RWPE2 (cell line): Measurements from ENCODE around the gene FHIP2A.

Experiments
- ATAC-seq: fragments of 200-7000 bp; cut with Tn5 transposase; 3 replicates; pipeline ENCODE4 v1.9.1; 2021; ENCODE audit warnings: low read depth
- DNase-seq: peaks from one replicate; pipeline ENCODE4 v3.0.0-alpha.2; 2020; ENCODE audit warnings: low spot score
- H3K27ac ChIP-seq: fragments of 450-650 bp; 2 replicates; pipeline ENCODE4 v1.5.1; 2017; ENCODE audit warnings: mild to moderate bottlenecking; ENCODE audit not compliant: poor library complexity, severe bottlenecking
- H3K27me3 ChIP-seq: fragments of 250-450 bp; sonication (Bioruptor Pico); 2 replicates; pipeline ENCODE4 v1.5.1; 2021; ENCODE audit warnings: mild to moderate bottlenecking, moderate library complexity; ENCODE audit not compliant: insufficient read depth, poor library complexity, severe bottlenecking
- H3K36me3 ChIP-seq: fragments of 250-450 bp; sonication (Bioruptor Pico); 2 replicates; pipeline ENCODE4 v1.5.1; 2020; ENCODE audit warnings: low read depth, mild to moderate bottlenecking, moderate library complexity
- H3K4me1 ChIP-seq: fragments of 250-450 bp; sonication (Bioruptor Pico); 2 replicates; pipeline ENCODE4 v1.5.1; 2021; ENCODE audit warnings: mild to moderate bottlenecking, moderate library complexity; ENCODE audit not compliant: insufficient read depth, poor library complexity, severe bottlenecking
- H3K4me3 ChIP-seq: fragments of 250-450 bp; sonication (Bioruptor Pico); 2 replicates; pipeline ENCODE4 v1.5.1; 2021; ENCODE audit warnings: mild to moderate bottlenecking, moderate library complexity; ENCODE audit not compliant: severe bottlenecking
- H3K9me3 ChIP-seq: fragments of 250-450 bp; sonication (Bioruptor Pico); 2 replicates; pipeline ENCODE4 v1.5.1; 2021; ENCODE audit warnings: mild to moderate bottlenecking, moderate library complexity; ENCODE audit not compliant: severe bottlenecking
- TF ChIP-seq, protein P1 (sequence below): fragments of 450-650 bp; IDR thresholded peaks from one replicate; pipeline ENCODE4 v1.5.1; 2017; ENCODE audit warnings: mild to moderate bottlenecking, moderate library complexity; ENCODE audit not compliant: poor library complexity, severe bottlenecking

FHIP2A gene

DNA sequence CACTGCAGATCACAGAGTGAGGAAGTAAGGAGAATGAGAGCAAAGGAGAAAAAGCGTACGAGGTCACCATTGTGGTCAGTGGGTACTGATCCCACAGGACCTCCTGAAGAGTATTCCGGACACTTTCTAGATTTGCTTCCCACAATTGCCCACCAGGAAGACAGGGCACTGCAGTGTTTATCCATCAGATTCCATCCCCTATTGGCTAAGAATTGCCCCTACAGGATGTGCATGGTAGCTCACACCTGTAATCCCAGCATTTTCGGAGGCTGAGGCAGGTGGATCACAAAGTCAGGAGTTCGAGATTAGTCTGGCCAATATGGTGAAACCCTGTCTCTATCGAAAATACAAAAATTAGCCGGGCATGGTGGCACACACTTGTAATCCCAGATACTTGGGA, 5.3 kb upstream of the FHIP2A start:
- Histone ChIP-seq H3K9me3 (peaks cover 6% of the 10 kb centered on the region), H3K36me3 (no peaks in the 10 kb centered on the region), H3K4me3 (no peak overlapping the region), H3K27ac (no peak overlapping the region), H3K4me1 (no peaks in the 10 kb centered on the region), H3K27me3 (no peaks in the 10 kb centered on the region)
- DNase-seq (no peak), ATAC-seq (no peak)
- TF ChIP-seq, protein P1, sequence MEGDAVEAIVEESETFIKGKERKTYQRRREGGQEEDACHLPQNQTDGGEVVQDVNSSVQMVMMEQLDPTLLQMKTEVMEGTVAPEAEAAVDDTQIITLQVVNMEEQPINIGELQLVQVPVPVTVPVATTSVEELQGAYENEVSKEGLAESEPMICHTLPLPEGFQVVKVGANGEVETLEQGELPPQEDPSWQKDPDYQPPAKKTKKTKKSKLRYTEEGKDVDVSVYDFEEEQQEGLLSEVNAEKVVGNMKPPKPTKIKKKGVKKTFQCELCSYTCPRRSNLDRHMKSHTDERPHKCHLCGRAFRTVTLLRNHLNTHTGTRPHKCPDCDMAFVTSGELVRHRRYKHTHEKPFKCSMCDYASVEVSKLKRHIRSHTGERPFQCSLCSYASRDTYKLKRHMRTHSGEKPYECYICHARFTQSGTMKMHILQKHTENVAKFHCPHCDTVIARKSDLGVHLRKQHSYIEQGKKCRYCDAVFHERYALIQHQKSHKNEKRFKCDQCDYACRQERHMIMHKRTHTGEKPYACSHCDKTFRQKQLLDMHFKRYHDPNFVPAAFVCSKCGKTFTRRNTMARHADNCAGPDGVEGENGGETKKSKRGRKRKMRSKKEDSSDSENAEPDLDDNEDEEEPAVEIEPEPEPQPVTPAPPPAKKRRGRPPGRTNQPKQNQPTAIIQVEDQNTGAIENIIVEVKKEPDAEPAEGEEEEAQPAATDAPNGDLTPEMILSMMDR = no peak

- Histone ChIP-seq H3K4me3 (no peak overlapping the region), H3K27me3 (no peaks in the 10 kb centered on the region), H3K27ac (no peak overlapping the region), H3K4me1 (peaks cover 11% of the 10 kb centered on the region), H3K9me3 (peaks cover 6% of the 10 kb centered on the region), H3K36me3 (peaks cover 4% of the 10 kb centered on the region; the same call in 1 of the 2 replicates)
- no peak for ATAC-seq
- DNase-seq = no peak
- TF ChIP-seq, protein P1 = no peak
These were observed 2.3 kb upstream of the FHIP2A start for GRCh38 chr10:114819322-114819721.

- TF ChIP-seq, protein P1 = peak; percentile 80
- ATAC-seq = peak; percentile 58
- no peaks in the 10 kb centered on the region for H3K9me3 ChIP-seq
- peaks cover 6% of the 10 kb centered on the region; the same call in 1 of the 2 replicates for H3K36me3 ChIP-seq
- peaks cover 31% of the 10 kb centered on the region for H3K4me1 ChIP-seq
- no peaks in the 10 kb centered on the region for H3K27me3 ChIP-seq
- peak overlapping the region; percentile 95 for H3K4me3 ChIP-seq
- DNase-seq = peak; percentile 42
- H3K27ac ChIP-seq = peak overlapping the region; percentile 83
These were observed 399 bp downstream of the FHIP2A start for GRCh38 chr10:114821915-114822443.

DNA sequence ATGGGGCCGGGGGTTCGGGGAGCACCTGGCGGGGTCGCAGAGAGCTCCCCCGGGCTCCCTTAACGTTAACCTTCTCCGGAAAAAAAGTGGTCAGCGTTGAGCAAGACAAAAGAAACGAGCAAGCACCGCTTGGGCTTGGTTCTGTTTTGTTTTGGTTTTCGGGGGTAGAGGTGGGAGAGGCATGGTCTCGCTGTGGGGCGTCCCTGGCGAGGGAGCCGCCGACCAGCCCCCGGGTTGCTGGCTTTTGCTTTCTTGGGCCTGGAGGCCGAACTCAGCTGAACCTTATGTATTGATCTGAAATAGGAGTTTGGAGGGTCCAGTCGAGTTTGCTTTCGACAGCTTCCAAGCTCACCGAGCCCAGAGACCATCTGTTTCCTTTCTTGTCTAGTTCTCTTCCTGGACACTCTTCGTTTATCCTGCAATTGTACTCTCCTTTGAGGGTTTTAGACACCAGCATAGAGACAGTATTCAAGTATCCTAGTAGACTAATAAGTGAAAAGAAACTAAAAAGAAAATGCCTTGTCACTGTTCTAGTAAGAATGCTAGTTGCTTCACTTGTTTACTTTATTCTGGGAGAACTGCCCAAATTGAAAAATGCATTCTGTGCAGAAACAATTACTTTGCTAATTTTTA, 980 bp downstream of the FHIP2A start:
- Histone ChIP-seq H3K27ac (peak overlapping the region; percentile 83), H3K27me3 (no peaks in the 10 kb centered on the region), H3K36me3 (peaks cover 8% of the 10 kb centered on the region; the same call in 1 of the 2 replicates), H3K4me1 (peaks cover 31% of the 10 kb centered on the region), H3K4me3 (peak overlapping the region; percentile 95), H3K9me3 (no peaks in the 10 kb centered on the region)
- no peak for DNase-seq
- ATAC-seq = peak; percentile 30
- TF ChIP-seq, protein P1 = no peak

DNA sequence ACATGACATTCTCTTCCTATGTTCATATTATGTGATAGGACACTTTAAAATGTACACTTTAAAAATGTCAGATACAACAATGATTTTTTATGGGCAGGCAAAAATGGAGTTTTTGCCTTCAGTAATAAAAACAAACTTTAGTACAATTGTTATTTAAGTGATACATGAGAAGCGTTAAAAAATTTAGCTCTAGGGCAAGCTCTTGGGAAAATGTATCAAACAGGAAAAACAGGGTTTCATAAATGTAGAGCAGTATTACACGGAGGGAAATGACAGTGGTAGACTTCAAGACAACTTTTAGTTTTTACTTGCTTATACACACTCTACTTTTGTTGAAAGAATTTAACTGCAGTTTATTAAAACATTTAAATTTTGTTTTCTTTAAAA, 1.5 kb downstream of the FHIP2A start:
- peak; percentile 45; the same call in 2 of the 3 replicates for ATAC-seq
- H3K27ac ChIP-seq = peak overlapping the region; percentile 83
- H3K36me3 ChIP-seq = peaks cover 8% of the 10 kb centered on the region; the same call in 1 of the 2 replicates
- H3K9me3 ChIP-seq = no peaks in the 10 kb centered on the region
- no peaks in the 10 kb centered on the region for H3K27me3 ChIP-seq
- TF ChIP-seq, protein P1 = no peak
- DNase-seq = no peak
- H3K4me3 ChIP-seq = peak overlapping the region; percentile 95
- H3K4me1 ChIP-seq = peaks cover 31% of the 10 kb centered on the region
